Fibroblast of the aortic adventitia (primary cell): Measurements from ENCODE around the gene INTS6. TPM values are rescaled to one million over a fixed set of nuclear protein-coding genes. Genes with fewer than 3 reads are reported as not detected.

Source experiments
- DNase-seq: peaks from one replicate; pipeline ENCODE4 v3.0.0-alpha.2; 2010; ENCODE audit warnings: low read depth
- H3K4me3 ChIP-seq: 2 replicates; pipeline ENCODE4 v1.5.1; 2011; ENCODE audit warnings: low read depth, mild to moderate bottlenecking, control low read depth, low read length, moderate library complexity
- total RNA-seq: library from RNA; depleted of rRNA; stranded (reverse); fragments of >200 nt; gene quantifications from 2 replicates; pipeline ENCODE4 v1.2.3, GENCODE V29; 2012; ENCODE audit warnings: low replicate concordance
- TF ChIP-seq, protein P1 (sequence below): IDR thresholded peaks from 2 replicates; pipeline ENCODE4 v1.5.1; 2011; ENCODE audit warnings: mild to moderate bottlenecking, low read length, control low read depth, inconsistent platforms; ENCODE audit not compliant: insufficient read depth

Gene INTS6
- total RNA-seq, 1 donor = 41.1 TPM

DNA sequence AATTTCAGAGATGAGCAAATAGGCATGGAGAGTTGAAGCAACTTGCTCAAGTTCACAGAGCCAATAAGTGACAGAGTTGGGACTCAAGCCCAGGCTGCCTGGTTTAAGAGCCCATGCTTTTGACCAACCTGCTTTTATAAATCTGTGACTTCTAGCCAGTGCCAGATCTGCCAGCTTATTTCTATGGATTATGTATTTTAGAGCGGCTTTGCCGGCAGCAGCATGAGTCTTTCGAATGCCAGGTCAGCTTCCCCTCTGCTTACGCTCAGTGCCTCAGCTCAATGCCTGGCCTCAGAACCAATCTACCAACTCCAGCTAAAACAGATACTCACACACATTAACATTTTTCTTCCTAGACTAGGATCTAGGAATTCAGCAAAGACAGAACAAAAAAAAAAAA lies 111.0 kb downstream of the INTS6 start:
- TF ChIP-seq, protein P1, sequence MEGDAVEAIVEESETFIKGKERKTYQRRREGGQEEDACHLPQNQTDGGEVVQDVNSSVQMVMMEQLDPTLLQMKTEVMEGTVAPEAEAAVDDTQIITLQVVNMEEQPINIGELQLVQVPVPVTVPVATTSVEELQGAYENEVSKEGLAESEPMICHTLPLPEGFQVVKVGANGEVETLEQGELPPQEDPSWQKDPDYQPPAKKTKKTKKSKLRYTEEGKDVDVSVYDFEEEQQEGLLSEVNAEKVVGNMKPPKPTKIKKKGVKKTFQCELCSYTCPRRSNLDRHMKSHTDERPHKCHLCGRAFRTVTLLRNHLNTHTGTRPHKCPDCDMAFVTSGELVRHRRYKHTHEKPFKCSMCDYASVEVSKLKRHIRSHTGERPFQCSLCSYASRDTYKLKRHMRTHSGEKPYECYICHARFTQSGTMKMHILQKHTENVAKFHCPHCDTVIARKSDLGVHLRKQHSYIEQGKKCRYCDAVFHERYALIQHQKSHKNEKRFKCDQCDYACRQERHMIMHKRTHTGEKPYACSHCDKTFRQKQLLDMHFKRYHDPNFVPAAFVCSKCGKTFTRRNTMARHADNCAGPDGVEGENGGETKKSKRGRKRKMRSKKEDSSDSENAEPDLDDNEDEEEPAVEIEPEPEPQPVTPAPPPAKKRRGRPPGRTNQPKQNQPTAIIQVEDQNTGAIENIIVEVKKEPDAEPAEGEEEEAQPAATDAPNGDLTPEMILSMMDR = no peak
- no peak for DNase-seq
- no peak overlapping the region for H3K4me3 ChIP-seq

DNA sequence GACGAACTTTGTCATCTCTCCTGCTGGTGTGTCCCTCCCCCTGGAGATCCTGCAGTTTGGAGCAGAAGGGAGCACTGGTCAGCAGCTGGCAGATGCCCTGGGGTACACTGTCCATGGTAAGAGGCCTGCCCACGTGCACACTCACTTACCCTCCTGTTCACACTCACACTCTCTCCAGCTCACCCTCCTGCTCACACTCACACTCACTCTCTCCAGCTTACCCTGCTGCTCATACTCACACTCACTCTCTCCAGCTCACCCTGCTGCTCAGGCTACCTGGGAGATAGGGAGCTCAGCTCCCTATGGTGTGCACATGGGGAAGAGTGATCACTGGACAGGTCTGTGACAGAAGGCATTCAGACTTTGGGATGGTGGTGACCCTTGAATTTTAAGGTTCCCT lies 111.6 kb downstream of the INTS6 start:
- DNase-seq = no peak
- TF ChIP-seq, protein P1 = no peak
- no peak overlapping the region for H3K4me3 ChIP-seq

DNA sequence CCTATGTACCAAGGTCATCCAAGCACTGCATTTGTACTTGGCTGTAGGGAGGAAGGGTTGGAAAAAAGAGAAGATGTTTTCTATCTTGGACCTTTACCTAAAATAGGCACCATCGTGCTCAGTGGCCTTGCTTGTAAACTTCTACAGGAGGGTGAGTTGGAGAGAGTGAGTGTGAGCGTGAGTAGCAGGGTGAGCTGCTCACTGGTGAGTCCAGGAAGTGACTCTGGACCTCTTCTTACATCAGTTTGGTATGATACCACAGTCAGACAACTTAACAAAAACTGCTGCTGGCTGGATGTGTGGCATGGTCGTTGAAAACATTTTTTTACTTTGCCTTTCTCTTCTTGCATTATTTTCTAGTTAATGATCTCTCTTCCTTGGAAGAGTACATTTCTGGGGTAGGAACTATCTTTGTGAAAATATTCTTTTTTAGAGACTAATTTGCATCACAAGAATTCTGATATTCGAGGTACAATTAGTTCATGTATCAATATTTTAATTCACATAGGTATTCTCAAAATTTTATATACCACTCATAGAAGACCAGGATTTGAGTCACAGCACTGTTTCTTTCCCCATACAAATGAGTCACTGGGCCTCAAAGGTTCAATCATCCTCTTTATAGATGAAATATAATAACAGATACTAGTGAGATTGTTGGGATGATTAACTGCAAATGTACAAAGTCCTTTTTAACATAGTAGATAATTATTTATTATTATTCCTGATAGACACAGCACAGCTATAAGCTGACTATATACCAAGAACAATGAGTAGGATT lies 112.7 kb downstream of the INTS6 start:
- H3K4me3 ChIP-seq = no peak overlapping the region
- no peak for DNase-seq
- TF ChIP-seq, protein P1 = no peak

DNA sequence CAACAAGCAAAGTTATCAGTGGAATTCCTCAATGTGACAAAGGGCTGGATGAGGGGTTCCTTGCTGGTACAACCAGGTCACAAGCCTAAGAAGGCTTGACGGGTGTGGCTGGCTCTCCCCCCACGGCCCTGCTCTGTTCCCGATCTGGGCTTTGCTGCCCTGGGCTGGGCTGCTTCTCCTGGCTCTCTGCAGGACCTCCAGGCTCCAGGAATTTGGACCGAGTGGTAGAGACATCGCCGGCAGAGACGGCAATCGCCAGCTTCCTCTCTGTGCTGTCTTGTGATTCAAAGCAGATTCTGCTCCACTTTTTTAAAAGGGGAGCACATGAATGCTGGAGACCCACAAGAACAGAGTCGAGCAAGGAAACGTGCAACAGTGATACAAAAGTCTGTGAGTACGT lies 113.5 kb downstream of the INTS6 start, which contains the start of gene SERPINE3:
TSS of gene SERPINE3 (plus strand) at position 338 of the 400 bp plus-strand sequence. CDS start 1,401 bp downstream, outside the sequence.
- DNase-seq = no peak
- H3K4me3 ChIP-seq = no peak within 1 kb of the TSS
- TF ChIP-seq, protein P1 = no peak

DNA sequence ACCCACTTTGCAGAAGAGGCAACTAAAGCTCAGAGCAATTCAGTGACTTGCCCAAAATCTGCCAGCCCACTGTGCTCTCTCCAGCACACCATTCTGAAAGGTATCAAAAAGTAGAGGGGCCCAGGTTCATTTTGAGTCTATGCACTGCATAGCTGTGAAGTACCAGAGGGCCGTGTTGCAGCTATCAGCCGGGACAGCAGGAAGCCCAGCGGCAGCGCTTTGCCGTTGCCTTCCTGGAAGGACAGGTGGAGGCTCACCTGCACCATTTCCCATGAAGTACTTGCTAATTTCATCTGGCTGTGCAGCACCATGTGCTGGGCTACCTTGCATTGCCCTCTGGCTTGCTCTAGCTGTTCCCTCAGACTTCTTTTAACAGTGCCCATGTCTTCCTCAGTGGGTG lies 116.1 kb downstream of the INTS6 start:
- no peak overlapping the region for H3K4me3 ChIP-seq
- DNase-seq = no peak
- TF ChIP-seq, protein P1 = no peak

DNA sequence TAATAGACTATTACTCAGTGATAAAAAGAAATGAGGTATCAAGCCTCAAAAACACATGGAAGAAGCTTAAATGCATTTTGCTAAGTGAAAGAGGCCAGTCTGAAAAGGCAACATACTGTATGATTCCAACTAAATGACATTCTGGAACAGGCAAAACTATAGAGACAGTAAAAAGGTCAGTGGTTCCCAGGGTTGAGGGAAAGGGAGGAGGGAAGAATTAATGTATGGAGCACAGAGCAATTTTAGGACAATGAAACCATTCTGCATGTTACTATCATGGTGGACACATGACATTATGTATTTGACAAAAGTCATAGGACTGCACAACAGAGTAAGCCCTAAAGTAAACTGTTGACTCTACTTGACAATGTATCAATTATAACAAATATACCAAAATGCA lies 119.0 kb downstream of the INTS6 start:
- no peak for DNase-seq
- TF ChIP-seq, protein P1 = no peak
- H3K4me3 ChIP-seq = no peak overlapping the region
